H1 (cell line): ENCODE results near the gene ZNHIT3. TPM values are rescaled to one million over a fixed set of nuclear protein-coding genes. Genes with fewer than 3 reads are reported as not detected.

Source experiments
- CTCF ChIA-PET: fragments of 300-600 bp; sonication (Branson Sonifier 250); formaldehyde crosslinking; loops from one replicate; lab custom pipeline; 2021; ENCODE audit not compliant: partially characterized antibody; lab: Charles Lee
- POLR2A ChIA-PET: fragments of 300-600 bp; sonication (Branson Sonifier 250); formaldehyde crosslinking; loops from one replicate; lab custom pipeline; 2021; ENCODE audit warnings: inconsistent platforms; ENCODE audit not compliant: partially characterized antibody; lab: Charles Lee
- DNase-seq, 2 experiments: peaks; one replicate each; pipeline versions ENCODE4 v3.0.0 to v3.0.0-alpha.2; 2010 to 2022; ENCODE audit warnings: low spot score in 2 of 2, low read depth in 1 of 2, mixed read lengths in 1 of 2
- FAIRE-seq: peaks from 2 replicates; lab custom pipeline; 2011; peaks lifted over from hg19 to GRCh38; lab: Jason Lieb, UNC
- H2AFZ ChIP-seq: 2 replicates; pipeline ENCODE4 v1.8.1; 2012; ENCODE audit warnings: low read length, inconsistent platforms
- H2AK5ac ChIP-seq: 2 replicates; pipeline ENCODE4 v1.6.1; 2013; ENCODE audit warnings: low read depth, low read length
- H2BK120ac ChIP-seq: replicated peaks from 2 replicates; pipeline ENCODE3; 2013; ENCODE audit warnings: low read depth, low read length, inconsistent platforms
- H2BK12ac ChIP-seq: 2 replicates; pipeline ENCODE4 v1.6.1; 2013; ENCODE audit warnings: low read depth, low read length
- H2BK15ac ChIP-seq: 2 replicates; pipeline ENCODE4 v1.6.1; 2013; ENCODE audit warnings: low read length
- H2BK20ac ChIP-seq: 2 replicates; pipeline ENCODE4 v1.6.1; 2013; ENCODE audit warnings: low read length
- H2BK5ac ChIP-seq: 2 replicates; pipeline ENCODE4 v1.6.1; 2013; ENCODE audit warnings: low read depth, low read length
- H3K14ac ChIP-seq: 2 replicates; pipeline ENCODE4 v1.6.1; 2013; ENCODE audit warnings: inconsistent platforms; ENCODE audit not compliant: insufficient read length
- H3K18ac ChIP-seq: 2 replicates; pipeline ENCODE4 v1.6.1; 2013; ENCODE audit warnings: low read length; ENCODE audit errors: extremely low read depth
- H3K23ac ChIP-seq: 2 replicates; pipeline ENCODE4 v1.6.1; 2013; ENCODE audit warnings: inconsistent platforms; ENCODE audit not compliant: insufficient read length
- H3K23me2 ChIP-seq: 2 replicates; pipeline ENCODE4 v1.6.1; 2013; ENCODE audit warnings: low read depth, low read length
- H3K27ac ChIP-seq: 2 replicates; pipeline ENCODE4 v1.6.1; 2011; ENCODE audit warnings: low read depth, low read length, inconsistent platforms
- H3K27me3 ChIP-seq, 4 experiments: replicated peaks in 1 of 4; 1 replicate in 1 of 4; 2 replicates in 3 of 4; pipeline versions ENCODE4 v1.6.1 to v1.8.1; 2011 to 2013; ENCODE audit warnings: low read length in 3 of 4, mild to moderate bottlenecking in 3 of 4, inconsistent platforms in 2 of 4, mixed read lengths in 2 of 4, moderate library complexity in 1 of 4; ENCODE audit not compliant: control insufficient read depth in 3 of 4, insufficient read depth in 3 of 4; ENCODE audit errors: extremely low read depth in 1 of 4
- H3K36me3 ChIP-seq, 4 experiments: 2 replicates each; pipeline versions ENCODE4 v1.6.1 to v1.8.1; 2011 to 2013; ENCODE audit warnings: mild to moderate bottlenecking in 4 of 4, low read length in 3 of 4, moderate library complexity in 2 of 4, control low read depth in 1 of 4, inconsistent platforms in 1 of 4; ENCODE audit not compliant: insufficient read depth in 4 of 4, control insufficient read depth in 2 of 4
- H3K4ac ChIP-seq: replicated peaks from 2 replicates; pipeline ENCODE3; 2013; ENCODE audit warnings: low read length, low read depth, mixed read lengths, inconsistent platforms; ENCODE audit not compliant: insufficient read length
- H3K4me1 ChIP-seq, 4 experiments: replicated peaks in 1 of 4; 1 replicate in 1 of 4; 2 replicates in 3 of 4; pipeline versions ENCODE4 v1.6.1 to v1.8.1; 2011 to 2013; ENCODE audit warnings: low read length in 3 of 4, inconsistent platforms in 2 of 4, mixed read lengths in 1 of 4; ENCODE audit not compliant: insufficient read depth in 4 of 4, control insufficient read depth in 3 of 4
- H3K4me2 ChIP-seq, 2 experiments: 2 replicates each; pipeline versions ENCODE4 v1.6.1 to v1.8.1; 2011 to 2013; ENCODE audit warnings: low read depth in 2 of 2, low read length in 2 of 2, control low read depth in 1 of 2, inconsistent platforms in 1 of 2, mild to moderate bottlenecking in 1 of 2; ENCODE audit not compliant: insufficient read depth in 1 of 2
- H3K4me3 ChIP-seq, 4 experiments: fragments of 200-600, 300-600 bp in 1 of 4; sonication (generic), shearing (Covaris generic), sonication (Bioruptor Twin) in 1 of 4; 2 replicates each; pipeline versions ENCODE4 v1.5.1 to v1.8.1; 2011 to 2016; ENCODE audit warnings: low read length in 4 of 4, low read depth in 3 of 4, control low read depth in 2 of 4, inconsistent platforms in 2 of 4, mild to moderate bottlenecking in 2 of 4, mixed read lengths in 1 of 4, moderate library complexity in 1 of 4; ENCODE audit not compliant: insufficient read depth in 2 of 4; ENCODE audit errors: extremely low read depth in 1 of 4
- H3K56ac ChIP-seq: replicated peaks from 2 replicates; pipeline ENCODE3; 2013; ENCODE audit warnings: low read depth, mild to moderate bottlenecking, mixed read lengths, low read length, inconsistent platforms; ENCODE audit not compliant: insufficient read length
- H3K79me1 ChIP-seq: 2 replicates; pipeline ENCODE4 v1.6.1; 2013; ENCODE audit warnings: low read depth, low read length, control low read depth
- H3K79me2 ChIP-seq, 2 experiments: 2 replicates each; pipeline versions ENCODE4 v1.6.1 to v1.8.1; 2012 to 2013; ENCODE audit warnings: low read length in 2 of 2, mild to moderate bottlenecking in 2 of 2, inconsistent platforms in 1 of 2; ENCODE audit not compliant: insufficient read depth in 2 of 2, control insufficient read depth in 1 of 2
- H3K9ac ChIP-seq, 4 experiments: replicated peaks in 1 of 4; 1 replicate in 1 of 4; 2 replicates in 3 of 4; pipeline versions ENCODE4 v1.6.1 to v1.8.1; 2011 to 2013; ENCODE audit warnings: low read depth in 3 of 4, low read length in 3 of 4, control low read depth in 2 of 4, mild to moderate bottlenecking in 2 of 4, moderate library complexity in 2 of 4, inconsistent platforms in 1 of 4; ENCODE audit errors: extremely low read depth in 1 of 4
- H3K9me3 ChIP-seq, 2 experiments: 2 replicates each; pipeline versions ENCODE4 v1.6.1 to v1.8.1; 2012 to 2013; ENCODE audit warnings: mild to moderate bottlenecking in 2 of 2, moderate library complexity in 2 of 2, control low read depth in 1 of 2, inconsistent platforms in 1 of 2, low read depth in 1 of 2, low read length in 1 of 2, mixed read lengths in 1 of 2; ENCODE audit not compliant: insufficient read depth in 2 of 2
- H4K20me1 ChIP-seq, 2 experiments: replicated peaks in 1 of 2; 2 replicates each; pipeline versions ENCODE3 to v1.8.1; 2011 to 2013; ENCODE audit warnings: inconsistent platforms in 2 of 2, low read length in 2 of 2, mild to moderate bottlenecking in 1 of 2; ENCODE audit not compliant: insufficient read depth in 2 of 2, control insufficient read depth in 1 of 2
- H4K5ac ChIP-seq: 2 replicates; pipeline ENCODE4 v1.6.1; 2013; ENCODE audit warnings: low read length, low read depth, mixed read lengths, inconsistent platforms; ENCODE audit not compliant: insufficient read length
- H4K8ac ChIP-seq: 2 replicates; pipeline ENCODE4 v1.8.0; 2013; ENCODE audit warnings: mild to moderate bottlenecking, moderate library complexity, low read length, inconsistent platforms; ENCODE audit not compliant: insufficient read depth; ENCODE audit errors: extremely low read depth
- H4K91ac ChIP-seq: replicated peaks from 2 replicates; pipeline ENCODE3; 2013; ENCODE audit warnings: low read length, mixed read lengths, inconsistent platforms; ENCODE audit not compliant: insufficient read length
- BACH1 ChIP-seq: IDR thresholded peaks from 2 replicates; pipeline ENCODE4 v1.6.1; 2012; ENCODE audit warnings: low read length, improper control_type of control experiment
- BCL11A ChIP-seq, 2 experiments: IDR thresholded peaks; one replicate each; pipeline ENCODE4 v1.6.1; 2011; ENCODE audit warnings: low read depth in 2 of 2, low read length in 2 of 2, mild to moderate bottlenecking in 2 of 2
- CHD2 ChIP-seq: IDR thresholded peaks from 2 replicates; pipeline ENCODE4 v1.6.1; 2012; ENCODE audit warnings: low read length, improper control_type of control experiment
- CREB1 ChIP-seq: IDR thresholded peaks from 2 replicates; pipeline ENCODE4 v1.6.1; 2012; ENCODE audit warnings: inconsistent platforms
- CTCF ChIP-seq, 3 experiments: IDR thresholded peaks; 1 replicate in 2 of 3; 2 replicates in 1 of 3; pipeline versions ENCODE4 v1.5.1 to v1.6.1; 2011; ENCODE audit warnings: low read length in 3 of 3, mild to moderate bottlenecking in 3 of 3, inconsistent platforms in 2 of 3, low read depth in 1 of 3, moderate library complexity in 1 of 3; ENCODE audit not compliant: insufficient read depth in 1 of 3; ENCODE audit errors: control extremely low read depth in 1 of 3
- EP300 ChIP-seq, 2 experiments: IDR thresholded peaks; 1 replicate in 1 of 2; 2 replicates in 1 of 2; pipeline ENCODE4 v1.6.1; 2011 to 2012; ENCODE audit warnings: low read depth in 2 of 2, low read length in 2 of 2, mild to moderate bottlenecking in 2 of 2, borderline replicate concordance in 1 of 2, inconsistent platforms in 1 of 2, moderate library complexity in 1 of 2
- HDAC6 ChIP-seq: IDR thresholded peaks from one replicate; pipeline ENCODE4 v1.7.1; 2012; ENCODE audit warnings: low read depth, mild to moderate bottlenecking, inconsistent platforms, low read length, moderate library complexity
- MAFK ChIP-seq: IDR thresholded peaks from 2 replicates; pipeline ENCODE4 v1.6.1; 2012; ENCODE audit warnings: low read depth, mild to moderate bottlenecking, improper control_type of control experiment, low read length
- USF2 ChIP-seq: IDR thresholded peaks from 2 replicates; pipeline ENCODE4 v1.6.1; 2011; ENCODE audit warnings: low read length, improper control_type of control experiment
- WGBS, 2 experiments: shearing (Covaris generic) in 1 of 2; methylation state at CpG; one replicate each; pipeline versions ENCODE4 v1.1.6 to v1.1.7; 2013 to 2015; ENCODE audit warnings: low lambda C conversion rate in 2 of 2, mixed read lengths in 2 of 2, inconsistent platforms in 1 of 2, low coverage in 1 of 2, missing lambda C conversion rate in 1 of 2; ENCODE audit not compliant: insufficient replicate concordance in 2 of 2, insufficient coverage in 1 of 2, insufficient read length in 1 of 2; ENCODE audit errors: extremely low coverage in 1 of 2, missing lambda C conversion rate in 1 of 2; 5-methylcytosine and 5-hydroxymethylcytosine counted together
- polyA plus RNA-seq, 7 experiments: library from polyadenylated mRNA; depleted of rRNA in 3 of 7; stranded (reverse) in 5 of 7; unstranded in 2 of 7; fragments of >200 nt in 5 of 7; fragments of 200-250 nt in 2 of 7; gene quantifications; 1 replicate in 5 of 7; 2 replicates in 1 of 7; 4 replicates in 1 of 7; pipeline versions ENCODE4 v1.2.1 to v1.2.3, GENCODE V29; 2011 to 2013; ENCODE audit warnings: missing spikeins in 2 of 7, mixed read lengths in 2 of 7
- total RNA-seq: library from RNA; stranded (reverse); fragmentation: NEBNext Ultra II Directional; extraction: Animal tissue kit (Norgen Biotek cat#: 25700); gene quantifications from 2 replicates; pipeline ENCODE4 v1.2.1, GENCODE V29; 2021

Gene ZNHIT3
- total and polyA plus RNA-seq, 2 of the 8 experiments (the other 6 are each of a cell fraction or from before 2014, with no cell fraction given) = 59.1 to 147 TPM

- peaks cover 31 to 81% (median 57%) of the 10 kb centered on the region in 4 experiments for H3K36me3 ChIP-seq
- ChIA-PET POLR2A (interaction anchor here (12.5 kb wide), 1 partner anchor 14 kb away, joined by 205 read pairs; no protein-coding TSS in a partner anchor), CTCF (no interaction called here)
- no peak overlapping the region for H3K4me3 ChIP-seq
- H2BK12ac ChIP-seq = no peak overlapping the region
- H2AK5ac ChIP-seq = no peak overlapping the region
- peaks cover 0 to 8% of the 10 kb centered on the region in 2 experiments; a peak in 2 of 4 replicates for H3K79me2 ChIP-seq
- FAIRE-seq = no peak
- H3K27me3 ChIP-seq = no peaks in the 10 kb centered on the region
- peaks cover under 1% of the 10 kb centered on the region; the same call in 1 of the 2 replicates for H3K79me1 ChIP-seq
- no peak for DNase-seq
- no peak overlapping the region for H4K5ac ChIP-seq
- no peak overlapping the region for H3K18ac ChIP-seq
- H3K23ac ChIP-seq = no peak overlapping the region
- H3K9ac ChIP-seq = no peak overlapping the region
- H3K4ac ChIP-seq = no peak overlapping the region
- H3K56ac ChIP-seq = no peak overlapping the region
- no peaks in the 10 kb centered on the region for H3K9me3 ChIP-seq
- H3K23me2 ChIP-seq = no peaks in the 10 kb centered on the region
- H2BK120ac ChIP-seq = no peak overlapping the region
- no peak overlapping the region for H3K27ac ChIP-seq
- no peak overlapping the region for H2BK20ac ChIP-seq
- H2BK15ac ChIP-seq = no peak overlapping the region
- no peak overlapping the region for H3K4me2 ChIP-seq
- no peak overlapping the region for H4K8ac ChIP-seq
- no peak overlapping the region for H3K14ac ChIP-seq
- 96% methylated on average over 9 of the region's 9 CpGs; no CpG with 5 or more reads in 1 of the 2 experiments for WGBS, 2 experiments
- H4K20me1 ChIP-seq = peaks cover 9 to 12% of the 10 kb centered on the region in 2 experiments
- H2AFZ ChIP-seq = no peak overlapping the region
- no peaks in the 10 kb centered on the region for H3K4me1 ChIP-seq
- H2BK5ac ChIP-seq = no peak overlapping the region
- no peak overlapping the region for H4K91ac ChIP-seq
- TF ChIP-seq CTCF (IDR thresholded peaks at IDR 0.05; ENCODE audit: control extremely low read depth in 1 of 3, insufficient read depth in 1 of 3, low read depth in 1 of 3, low read length in 3 of 3) (no peak), EP300 (IDR thresholded peaks at IDR 0.05; ENCODE audit: borderline replicate concordance in 1 of 2, low read depth in 2 of 2, low read length in 2 of 2) (no peak), HDAC6 (no peak), BACH1 (no peak), CHD2 (no peak), USF2 (no peak), CREB1 (no peak), BCL11A (IDR thresholded peaks at IDR 0.05; ENCODE audit: low read depth in 2 of 2, low read length in 2 of 2) (no peak), MAFK (no peak)
Observed at GRCh38 chr17:36496018-36496789, 9.7 kb downstream of the ZNHIT3 start.
